Upper lobe of left lung (tissue), 6 donors: ENCODE data around the gene EPHA2. TPM values are rescaled to one million over a fixed set of nuclear protein-coding genes. Genes with fewer than 3 reads are reported as not detected.

Experiments
- ATAC-seq, 2 donors: fragments of 200-7000 bp; cut with Tn5 transposase; one replicate each; pipeline ENCODE4 v1.9.1; 2022; ENCODE audit warnings: mild to moderate bottlenecking in 2 of 2, moderate library complexity in 2 of 2; ENCODE audit not compliant: low FRiP score in 2 of 2
- DNase-seq, 2 donors: peaks; one replicate each; pipeline ENCODE4 v3.0.0-alpha.2; 2019 to 2020
- H3K27ac ChIP-seq, 4 donors: fragments of 200-600 bp; sonication (generic); one replicate each; pipeline ENCODE4 v1.5.1; 2016 to 2019
- H3K27me3 ChIP-seq, 4 donors: fragments of 200-600 bp; sonication (generic); one replicate each; pipeline ENCODE4 v1.5.1; 2017 to 2019
- H3K36me3 ChIP-seq, 4 donors: fragments of 200-600 bp; sonication (generic); one replicate each; pipeline ENCODE4 v1.5.1; 2016 to 2019
- H3K4me1 ChIP-seq, 4 donors: fragments of 200-600 bp; sonication (generic); one replicate each; pipeline ENCODE4 v1.5.1; 2018 to 2019
- H3K4me3 ChIP-seq, 4 donors: fragments of 200-600 bp; sonication (generic); one replicate each; pipeline ENCODE4 v1.5.1; 2017 to 2019; ENCODE audit warnings: mild to moderate bottlenecking in 2 of 4, moderate library complexity in 1 of 4
- H3K9me3 ChIP-seq, 4 donors: fragments of 200-600 bp; sonication (generic); one replicate each; pipeline ENCODE4 v1.5.1; 2018 to 2019
- EP300 ChIP-seq, 4 donors: sonication (generic); formaldehyde crosslinking; IDR thresholded peaks; one replicate each; pipeline ENCODE4 v1.5.1; 2017; ENCODE audit warnings: antibody characterized with exemption in 4 of 4, control low read depth in 2 of 4
- POLR2A ChIP-seq, 4 donors: fragments of 450-650 bp; IDR thresholded peaks; one replicate each; pipeline ENCODE4 v1.5.1; 2016 to 2017; ENCODE audit warnings: antibody characterized with exemption in 4 of 4, mild to moderate bottlenecking in 2 of 4
- POLR2AphosphoS5 ChIP-seq, 2 donors: sonication (generic); formaldehyde crosslinking; IDR thresholded peaks; one replicate each; pipeline ENCODE4 v1.5.1; 2017; ENCODE audit warnings: antibody characterized with exemption in 2 of 2
- WGBS, 2 donors: methylation state at CpG; one replicate each; pipeline ENCODE4 v1.1.5; 2017 to 2018; 5-methylcytosine and 5-hydroxymethylcytosine counted together
- total RNA-seq, 6 donors: library from RNA; depleted of rRNA in 4 of 6; stranded (reverse); fragments of >200 nt in 4 of 6; gene quantifications; one replicate each; pipeline versions ENCODE4 v1.1.0 to v1.2.1, GENCODE V29; 2016 to 2021
- TF ChIP-seq, protein P1 (sequence below), 6 experiments: fragments of 450-650 bp in 4 of 6; fragments of 200-600 bp in 2 of 6; sonication (generic) in 2 of 6; IDR thresholded peaks; one replicate each; pipeline ENCODE4 v1.5.1; 2016 to 2019; ENCODE audit warnings: antibody characterized with exemption in 6 of 6
- donor health status: DM: no; HTN: no; CAD: no; lungs with moderate emphysema.
- donor health status: DM: no; HTN: yes; CAD: no; lungs with severe emphysema.

Gene EPHA2
- total RNA-seq, 6 donors from 2014 or later, result 21.0 to 66.3 (median 38.7) TPM

GRCh38 chr1:16112596-16113555 is 43.0 kb downstream of the EPHA2 start:
- 80 to 95% methylated on average over 4 to 14 of the region's 14 CpGs for WGBS, 2 donors
- ATAC-seq (peak; percentile 13 to 26), DNase-seq (no peak)
- Histone ChIP-seq H3K27ac (no peak overlapping the region), H3K4me1 (no peaks in the 10 kb centered on the region), H3K36me3 (no peaks in the 10 kb centered on the region), H3K27me3 (no peaks in the 10 kb centered on the region), H3K9me3 (peaks cover 0 to 13% (median 8%) of the 10 kb centered on the region in 4 donors), H3K4me3 (no peak overlapping the region)
- TF ChIP-seq, protein P1, sequence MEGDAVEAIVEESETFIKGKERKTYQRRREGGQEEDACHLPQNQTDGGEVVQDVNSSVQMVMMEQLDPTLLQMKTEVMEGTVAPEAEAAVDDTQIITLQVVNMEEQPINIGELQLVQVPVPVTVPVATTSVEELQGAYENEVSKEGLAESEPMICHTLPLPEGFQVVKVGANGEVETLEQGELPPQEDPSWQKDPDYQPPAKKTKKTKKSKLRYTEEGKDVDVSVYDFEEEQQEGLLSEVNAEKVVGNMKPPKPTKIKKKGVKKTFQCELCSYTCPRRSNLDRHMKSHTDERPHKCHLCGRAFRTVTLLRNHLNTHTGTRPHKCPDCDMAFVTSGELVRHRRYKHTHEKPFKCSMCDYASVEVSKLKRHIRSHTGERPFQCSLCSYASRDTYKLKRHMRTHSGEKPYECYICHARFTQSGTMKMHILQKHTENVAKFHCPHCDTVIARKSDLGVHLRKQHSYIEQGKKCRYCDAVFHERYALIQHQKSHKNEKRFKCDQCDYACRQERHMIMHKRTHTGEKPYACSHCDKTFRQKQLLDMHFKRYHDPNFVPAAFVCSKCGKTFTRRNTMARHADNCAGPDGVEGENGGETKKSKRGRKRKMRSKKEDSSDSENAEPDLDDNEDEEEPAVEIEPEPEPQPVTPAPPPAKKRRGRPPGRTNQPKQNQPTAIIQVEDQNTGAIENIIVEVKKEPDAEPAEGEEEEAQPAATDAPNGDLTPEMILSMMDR (IDR thresholded peaks at IDR 0.05), result no peak
- TF ChIP-seq POLR2AphosphoS5 (IDR thresholded peaks at IDR 0.05), result no peak
- TF ChIP-seq EP300 (IDR thresholded peaks at IDR 0.05), result no peak

DNA sequence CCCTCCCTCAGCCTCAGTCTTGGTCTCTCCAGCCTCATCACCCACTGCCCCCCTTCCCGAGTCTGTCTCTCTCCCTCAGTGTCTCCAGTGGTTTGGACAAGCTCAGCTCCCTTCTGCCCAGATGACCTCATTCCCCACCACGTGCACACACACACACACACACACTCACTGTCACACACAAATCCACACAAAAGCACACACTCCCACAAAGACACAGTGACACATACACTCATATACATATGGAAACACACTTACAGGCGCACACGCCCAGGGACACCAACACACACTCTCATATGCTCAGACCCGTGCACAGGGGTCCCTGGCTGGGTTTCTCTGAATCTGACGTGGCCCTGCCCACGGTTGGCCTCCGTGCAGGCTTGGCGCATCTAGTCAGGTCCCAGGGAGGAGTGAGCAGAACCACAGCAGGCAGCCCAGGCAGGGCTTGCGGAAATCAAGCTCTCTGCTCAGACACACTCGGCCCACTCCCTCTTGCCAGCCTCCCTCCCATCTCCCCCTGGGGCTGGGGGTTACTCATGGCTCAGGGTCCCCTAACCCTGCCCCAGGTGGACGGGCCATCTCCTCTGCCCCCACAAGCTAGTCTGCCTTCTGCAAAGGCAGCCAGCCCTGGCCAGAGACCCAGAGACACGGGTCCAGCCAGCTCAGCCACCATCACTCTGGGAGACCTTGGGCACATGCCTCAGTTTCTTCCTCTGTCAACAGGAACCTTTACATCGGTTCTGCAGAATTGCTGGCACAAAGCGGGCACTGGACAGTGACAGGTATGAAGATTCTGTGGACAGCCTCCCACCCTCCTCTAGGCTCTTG is 43.9 kb downstream of the EPHA2 start:
- no peaks in the 10 kb centered on the region for H3K36me3 ChIP-seq
- H3K4me1 ChIP-seq, result no peaks in the 10 kb centered on the region
- no peak for DNase-seq
- H3K27ac ChIP-seq, result no peak overlapping the region
- H3K9me3 ChIP-seq, result peaks cover 0 to 15% (median 11%) of the 10 kb centered on the region in 4 donors
- peak in 1 of 2 donors; percentile 70 for ATAC-seq
- WGBS, 2 donors, result 78 to 89% methylated on average over 14 to 15 of the region's 15 CpGs
- H3K4me3 ChIP-seq, result no peak overlapping the region
- no peaks in the 10 kb centered on the region for H3K27me3 ChIP-seq
- TF ChIP-seq POLR2AphosphoS5 (IDR thresholded peaks at IDR 0.05), result no peak
- TF ChIP-seq, protein P1 (IDR thresholded peaks at IDR 0.05), result no peak

DNA sequence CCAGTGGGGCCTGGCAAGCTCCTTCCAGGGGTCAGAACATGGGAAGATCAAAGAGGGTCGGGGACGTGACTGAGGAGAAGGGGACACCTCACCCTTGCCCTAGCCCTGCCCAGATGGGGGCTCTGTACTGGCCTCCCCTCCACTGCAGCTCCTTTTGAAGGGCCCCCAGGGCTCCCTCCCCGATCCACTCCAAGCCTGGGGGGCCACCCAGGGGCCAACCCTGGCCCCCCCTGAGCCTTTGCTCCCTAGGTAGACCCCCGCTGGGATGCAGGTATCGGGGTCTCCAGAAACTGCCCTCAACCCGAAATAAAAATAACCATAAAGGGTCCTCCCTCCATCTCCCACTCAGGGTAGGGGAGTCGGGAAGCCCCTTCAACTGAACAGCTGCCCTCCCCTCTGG is 45.0 kb downstream of the EPHA2 start:
- ATAC-seq (no peak), DNase-seq (no peak)
- 94 to 95% methylated on average over 6 to 7 of the region's 7 CpGs for WGBS, 2 donors
- no peak overlapping the region for H3K4me3 ChIP-seq
- TF ChIP-seq POLR2A (IDR thresholded peaks at IDR 0.05) (no peak), EP300 (IDR thresholded peaks at IDR 0.05) (no peak), POLR2AphosphoS5 (IDR thresholded peaks at IDR 0.05) (no peak)
- TF ChIP-seq, protein P1 (IDR thresholded peaks at IDR 0.05), result no peak
- H3K4me1 ChIP-seq, result peaks cover 0 to 4% (median 0%) of the 10 kb centered on the region in 4 donors
- H3K9me3 ChIP-seq, result peaks cover 0 to 15% (median 11%) of the 10 kb centered on the region in 4 donors
- no peak overlapping the region for H3K27ac ChIP-seq
- H3K27me3 ChIP-seq, result no peaks in the 10 kb centered on the region
- H3K36me3 ChIP-seq, result no peaks in the 10 kb centered on the region

DNA sequence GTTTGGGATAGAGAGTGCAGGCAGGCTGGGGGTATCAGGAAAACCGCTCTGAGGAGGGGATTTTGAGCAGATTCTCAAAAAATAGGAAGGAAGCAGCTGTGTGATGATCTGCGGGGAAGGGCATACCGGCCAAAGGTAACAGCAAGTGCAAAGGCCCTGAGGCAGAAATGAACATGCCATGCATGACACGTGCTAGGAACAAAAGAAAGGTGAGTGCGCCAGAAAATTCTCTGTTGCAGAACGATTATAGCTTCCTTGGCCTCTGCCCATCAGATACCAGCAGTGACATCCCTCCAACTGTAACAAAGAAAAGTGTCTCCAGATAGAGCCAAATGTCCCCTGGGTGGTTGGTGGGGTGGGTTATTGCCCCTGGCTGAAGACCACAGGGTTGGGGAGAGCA is 45.4 kb downstream of the EPHA2 start:
- ATAC-seq, result no peak
- no peak overlapping the region for H3K27ac ChIP-seq

More for the DNA sequence above, 45.4 kb downstream of the EPHA2 start:
- H3K4me1 ChIP-seq, result peaks cover 0 to 4% (median 0%) of the 10 kb centered on the region in 4 donors
- WGBS, 2 donors, result 80 to 83% methylated on average over 6 of the region's 6 CpGs
- peaks cover 0 to 15% (median 11%) of the 10 kb centered on the region in 4 donors for H3K9me3 ChIP-seq
- no peaks in the 10 kb centered on the region for H3K27me3 ChIP-seq
- TF ChIP-seq, protein P1 (IDR thresholded peaks at IDR 0.05), result no peak
- no peak for TF ChIP-seq EP300 (IDR thresholded peaks at IDR 0.05)
- TF ChIP-seq POLR2A (IDR thresholded peaks at IDR 0.05), result no peak
- TF ChIP-seq POLR2AphosphoS5 (IDR thresholded peaks at IDR 0.05), result no peak
- H3K4me3 ChIP-seq, result no peak overlapping the region
- DNase-seq, result no peak
- no peaks in the 10 kb centered on the region for H3K36me3 ChIP-seq
